Rectal smooth muscle tissue (tissue), 1 donor: ENCODE results near the gene LHFPL6.

ENCODE experiments used
- H3K27ac ChIP-seq: one replicate; pipeline ENCODE4 v1.7.0; 2013; ENCODE audit warnings: low read depth, low read length, inconsistent platforms
- H3K27me3 ChIP-seq: one replicate; pipeline ENCODE4 v1.7.0; 2013; ENCODE audit warnings: low read length; ENCODE audit not compliant: control insufficient read depth, insufficient read depth
- H3K36me3 ChIP-seq: one replicate; pipeline ENCODE4 v1.7.0; 2013; ENCODE audit warnings: low read length; ENCODE audit not compliant: control insufficient read depth, insufficient read depth
- H3K4me1 ChIP-seq: one replicate; pipeline ENCODE4 v1.7.0; 2013; ENCODE audit warnings: low read length; ENCODE audit not compliant: control insufficient read depth, insufficient read depth
- H3K4me3 ChIP-seq: one replicate; pipeline ENCODE4 v1.7.0; 2013; ENCODE audit warnings: low read length
- H3K9ac ChIP-seq: one replicate; pipeline ENCODE4 v1.7.0; 2013; ENCODE audit warnings: low read length

Gene LHFPL6

DNA sequence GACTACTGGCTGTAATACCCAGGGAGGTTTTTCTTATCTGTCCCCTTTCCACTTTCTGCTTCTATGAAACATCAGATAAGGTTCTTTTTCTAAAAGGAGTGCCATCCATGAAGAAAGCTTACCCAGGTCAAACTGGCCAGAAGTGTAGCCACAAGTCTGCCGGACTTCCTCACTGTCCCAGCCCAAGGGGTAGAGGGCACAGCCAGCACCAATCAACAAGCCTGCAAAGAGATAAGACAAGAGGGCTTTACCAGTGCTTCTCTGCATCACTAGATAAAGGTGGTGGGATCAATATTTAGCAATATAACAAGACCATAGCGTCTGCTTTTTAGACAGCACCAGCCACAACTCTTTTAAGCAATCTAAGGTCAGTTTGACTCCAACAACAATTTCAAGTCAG, 224.7 kb downstream of the LHFPL6 start:
- no peaks in the 10 kb centered on the region for H3K27me3 ChIP-seq
- peaks cover 1% of the 10 kb centered on the region for H3K4me1 ChIP-seq
- no peak overlapping the region for H3K9ac ChIP-seq
- no peak overlapping the region for H3K4me3 ChIP-seq
- no peak overlapping the region for H3K27ac ChIP-seq
- H3K36me3 ChIP-seq, result no peaks in the 10 kb centered on the region

DNA sequence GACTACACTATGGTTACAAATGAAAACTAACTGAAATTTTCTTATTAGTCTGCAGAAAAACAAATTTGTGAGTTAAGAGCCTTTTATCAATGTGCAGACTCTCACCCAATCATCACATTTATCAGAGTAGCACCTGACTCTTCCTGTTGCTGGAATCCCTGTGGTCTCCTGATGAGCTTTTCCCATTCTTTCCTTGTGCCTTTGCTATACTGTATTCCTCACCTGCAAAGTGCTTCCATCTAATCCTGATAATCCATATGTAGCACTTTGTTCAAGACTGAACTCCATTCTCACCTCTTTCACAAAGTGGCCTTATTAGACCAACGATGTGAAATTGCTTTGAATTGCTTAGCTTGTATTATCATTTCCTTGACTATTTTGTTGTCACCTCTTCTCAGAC, 225.3 kb downstream of the LHFPL6 start:
- Histone ChIP-seq H3K4me3 (no peak overlapping the region), H3K4me1 (peaks cover 6% of the 10 kb centered on the region), H3K9ac (no peak overlapping the region), H3K27ac (no peak overlapping the region), H3K27me3 (no peaks in the 10 kb centered on the region), H3K36me3 (no peaks in the 10 kb centered on the region)

DNA sequence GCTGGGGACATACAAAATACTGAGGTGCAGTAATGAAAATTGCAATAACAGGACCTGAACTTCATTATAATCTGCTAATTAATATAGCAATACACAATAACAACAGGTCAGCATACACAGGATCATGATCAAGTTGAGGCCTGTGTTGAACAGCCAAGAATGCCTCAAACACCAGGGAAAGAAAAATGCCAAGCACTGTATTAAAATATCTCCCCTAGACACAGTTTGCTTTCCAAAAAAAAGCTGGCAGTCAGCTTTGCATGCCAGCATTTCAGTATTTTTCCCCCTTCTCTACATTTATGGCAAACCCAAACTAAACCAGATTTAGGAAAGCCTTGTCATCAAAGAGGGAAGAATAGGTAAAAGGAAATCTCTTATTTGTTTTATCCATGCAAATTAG, 226.9 kb downstream of the LHFPL6 start:
- no peak overlapping the region for H3K9ac ChIP-seq
- no peak overlapping the region for H3K4me3 ChIP-seq
- no peaks in the 10 kb centered on the region for H3K36me3 ChIP-seq
- H3K27ac ChIP-seq, result no peak overlapping the region
- no peaks in the 10 kb centered on the region for H3K27me3 ChIP-seq
- H3K4me1 ChIP-seq, result peaks cover 8% of the 10 kb centered on the region

DNA sequence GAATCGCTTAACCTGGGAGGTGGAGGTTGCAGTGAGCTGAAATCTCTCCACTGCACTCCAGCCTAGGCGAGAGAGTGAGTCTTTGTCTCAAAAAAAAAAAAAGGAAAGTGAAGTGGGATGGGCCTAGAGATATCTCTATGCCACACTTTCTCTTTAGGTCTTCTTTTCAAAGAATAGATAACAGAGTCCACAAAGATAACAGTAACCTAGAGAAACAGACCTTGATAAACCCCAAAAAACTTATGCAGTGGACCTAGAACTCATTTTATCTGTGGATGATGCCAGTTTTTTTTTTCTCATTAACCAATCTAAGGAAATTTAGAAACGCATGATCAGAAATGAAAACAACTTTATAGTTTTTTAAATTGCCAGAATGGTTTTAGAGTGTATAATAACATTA, 227.4 kb downstream of the LHFPL6 start:
- Histone ChIP-seq H3K27me3 (no peaks in the 10 kb centered on the region), H3K9ac (no peak overlapping the region), H3K27ac (no peak overlapping the region), H3K36me3 (no peaks in the 10 kb centered on the region), H3K4me3 (no peak overlapping the region), H3K4me1 (peaks cover 13% of the 10 kb centered on the region)

DNA sequence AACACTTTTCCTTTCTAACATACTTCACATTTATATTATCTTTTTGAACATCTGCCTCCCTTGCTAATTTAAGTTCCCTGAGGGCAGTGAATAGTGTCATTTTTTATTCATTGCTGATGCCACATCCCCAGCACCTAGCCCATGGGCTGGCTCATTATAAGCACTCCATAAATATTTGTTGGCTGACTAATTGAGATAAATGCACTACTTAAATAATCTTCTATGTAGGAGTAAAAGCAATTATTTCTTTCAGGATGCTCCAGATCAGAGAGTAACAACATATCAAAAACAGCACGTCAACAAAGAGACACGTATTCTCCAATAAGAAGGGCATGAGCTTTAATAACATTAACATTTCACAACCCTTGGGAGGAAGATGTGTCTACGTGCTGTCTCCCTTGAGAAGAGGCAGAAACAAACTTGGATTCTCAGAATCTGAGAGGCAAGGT, 228.2 kb downstream of the LHFPL6 start:
- H3K9ac ChIP-seq, result no peak overlapping the region
- H3K27ac ChIP-seq, result no peak overlapping the region
- peaks cover 13% of the 10 kb centered on the region for H3K4me1 ChIP-seq
- H3K36me3 ChIP-seq, result no peaks in the 10 kb centered on the region
- no peaks in the 10 kb centered on the region for H3K27me3 ChIP-seq
- no peak overlapping the region for H3K4me3 ChIP-seq

DNA sequence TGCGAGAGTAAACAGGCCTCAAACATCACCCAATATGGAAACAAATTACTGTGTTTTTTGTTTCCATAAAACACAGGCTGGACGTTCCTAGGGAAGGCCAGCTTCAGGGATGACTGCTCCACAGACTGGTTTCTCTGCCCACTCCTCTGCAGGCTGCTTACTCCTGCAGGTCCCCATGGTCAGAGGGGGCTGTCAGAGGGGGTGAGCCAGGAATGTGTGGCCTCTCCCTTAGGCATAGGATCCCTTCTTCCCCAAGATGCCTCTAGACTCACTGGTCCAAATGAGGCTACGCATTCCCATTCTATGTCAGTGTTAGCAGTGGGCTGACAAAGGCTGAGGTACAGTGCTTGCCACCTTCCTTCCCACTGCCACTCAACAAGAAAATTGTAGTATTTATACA, 229.8 kb downstream of the LHFPL6 start:
- Histone ChIP-seq H3K4me3 (no peak overlapping the region), H3K27me3 (no peaks in the 10 kb centered on the region), H3K36me3 (no peaks in the 10 kb centered on the region), H3K9ac (no peak overlapping the region), H3K4me1 (peaks cover 13% of the 10 kb centered on the region), H3K27ac (no peak overlapping the region)

DNA sequence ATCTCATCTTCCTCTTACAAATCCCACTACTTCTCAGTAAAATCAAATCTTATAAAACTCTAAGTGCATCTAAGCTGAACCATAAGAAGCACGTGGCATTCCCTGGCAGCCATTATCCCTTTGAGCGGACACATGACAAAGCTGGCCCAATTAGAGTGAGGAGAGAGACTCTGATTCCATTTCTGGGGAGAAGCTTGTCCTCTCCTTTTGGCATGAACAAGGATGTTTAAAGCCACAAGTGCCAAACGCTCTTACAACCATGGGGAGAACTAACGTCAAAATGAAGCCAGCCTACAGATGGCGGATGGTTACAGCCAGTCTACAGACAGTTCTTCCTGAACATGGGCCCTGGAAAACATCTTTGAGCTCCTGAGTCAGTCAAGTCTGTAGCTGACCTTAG, 231.3 kb downstream of the LHFPL6 start:
- Histone ChIP-seq H3K27ac (peak overlapping the region; percentile 8), H3K27me3 (no peaks in the 10 kb centered on the region), H3K4me3 (no peak overlapping the region), H3K4me1 (peaks cover 13% of the 10 kb centered on the region), H3K36me3 (no peaks in the 10 kb centered on the region), H3K9ac (no peak overlapping the region)

DNA sequence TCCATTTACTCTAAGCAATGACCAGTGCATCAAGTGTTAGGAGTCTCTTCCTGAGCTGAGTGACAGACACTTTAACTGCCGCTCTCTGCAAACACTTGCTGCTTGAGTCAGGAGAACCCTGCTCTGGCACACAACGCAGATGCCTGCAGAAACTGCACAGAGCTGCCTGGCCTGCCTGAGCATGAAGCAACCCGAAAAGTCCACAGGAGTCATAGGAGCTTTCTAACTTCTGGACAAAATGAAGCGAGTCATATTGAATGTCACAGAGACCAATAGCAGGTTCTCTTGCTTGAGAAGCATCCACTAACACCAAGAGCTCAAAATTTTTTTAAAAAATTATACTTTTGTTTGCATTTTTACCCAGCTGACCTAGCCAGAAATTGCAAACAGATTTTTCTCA, 232.4 kb downstream of the LHFPL6 start:
- Histone ChIP-seq H3K9ac (no peak overlapping the region), H3K4me3 (no peak overlapping the region), H3K27me3 (no peaks in the 10 kb centered on the region), H3K36me3 (no peaks in the 10 kb centered on the region), H3K27ac (no peak overlapping the region), H3K4me1 (peaks cover 13% of the 10 kb centered on the region)

DNA sequence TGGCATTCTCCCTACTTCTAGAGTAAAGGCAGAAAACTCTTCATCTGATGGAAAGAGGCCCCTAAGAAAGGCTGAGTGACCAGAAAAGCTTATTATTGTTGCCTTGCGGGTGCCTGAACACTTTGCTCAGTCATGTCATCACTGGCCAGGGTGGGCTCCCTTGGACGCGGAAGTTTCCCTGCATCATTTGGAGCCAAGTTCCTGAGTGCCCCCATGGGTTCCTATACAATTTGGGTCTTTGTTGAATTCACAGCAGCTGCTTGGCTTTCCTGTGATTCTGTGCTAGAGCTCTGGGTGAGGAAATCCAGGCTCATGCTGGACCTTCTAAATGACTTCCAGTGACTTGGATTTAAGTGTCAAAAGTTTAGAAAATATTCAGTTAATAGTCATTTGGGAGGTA, 232.9 kb downstream of the LHFPL6 start:
- Histone ChIP-seq H3K27me3 (no peaks in the 10 kb centered on the region), H3K27ac (no peak overlapping the region), H3K4me1 (peaks cover 16% of the 10 kb centered on the region), H3K9ac (no peak overlapping the region), H3K36me3 (no peaks in the 10 kb centered on the region), H3K4me3 (no peak overlapping the region)

DNA sequence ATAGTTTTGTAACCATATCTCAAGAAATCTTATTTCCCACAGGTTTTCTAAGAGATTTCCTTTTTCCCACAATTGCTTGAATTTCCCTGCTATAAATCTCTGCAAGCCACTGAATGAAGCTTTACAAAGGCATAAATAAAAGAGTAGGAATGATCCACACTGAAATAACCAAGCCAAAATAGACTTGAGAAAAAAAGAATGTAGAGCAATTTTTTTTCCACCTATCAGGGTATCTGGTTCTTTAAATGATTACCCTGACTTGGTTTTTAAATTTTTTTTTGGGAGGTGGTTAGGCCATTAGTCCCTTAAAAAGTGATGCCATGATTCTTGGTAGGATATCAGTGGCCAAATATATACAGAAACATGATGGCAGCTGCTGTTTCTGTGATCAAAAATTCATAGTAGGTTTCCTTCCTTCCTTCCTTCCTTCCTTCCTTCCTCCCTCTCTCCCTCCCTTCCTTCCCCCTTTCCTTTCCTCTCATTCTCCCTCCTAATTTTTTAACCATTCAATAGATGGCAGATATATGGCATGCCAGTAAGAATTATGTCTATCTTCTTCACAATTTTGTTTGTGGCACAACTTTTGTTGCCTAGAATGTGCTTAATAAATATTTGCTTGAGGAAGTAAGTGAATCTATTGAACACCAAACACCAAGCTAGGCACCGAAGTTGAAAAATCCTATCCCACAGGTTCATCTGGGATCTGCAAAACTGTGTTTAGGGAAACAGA, 233.7 kb downstream of the LHFPL6 start:
- H3K36me3 ChIP-seq, result no peaks in the 10 kb centered on the region
- H3K27me3 ChIP-seq, result no peaks in the 10 kb centered on the region
- no peak overlapping the region for H3K27ac ChIP-seq
- H3K9ac ChIP-seq, result no peak overlapping the region
- H3K4me3 ChIP-seq, result no peak overlapping the region
- H3K4me1 ChIP-seq, result peaks cover 21% of the 10 kb centered on the region

DNA sequence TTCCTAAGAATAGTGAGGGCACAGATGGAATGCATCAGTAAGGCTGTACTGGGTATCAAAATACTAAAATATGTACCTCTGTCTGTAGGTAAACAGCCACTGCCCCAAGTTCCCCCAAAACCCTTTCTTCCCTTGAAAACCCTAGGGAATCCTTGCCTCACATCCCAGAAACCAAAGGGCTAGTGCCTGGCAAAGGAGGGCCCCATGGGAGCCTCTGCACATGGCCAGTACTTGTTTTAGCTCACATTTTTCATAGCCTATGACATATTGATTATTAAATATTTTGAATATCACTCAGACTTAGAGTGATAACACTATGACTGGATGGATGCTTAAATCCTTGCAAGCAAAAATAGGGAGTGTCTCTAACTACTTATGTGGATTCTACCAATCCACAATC, 237.1 kb downstream of the LHFPL6 start:
- H3K36me3 ChIP-seq, result no peaks in the 10 kb centered on the region
- H3K4me3 ChIP-seq, result no peak overlapping the region
- no peak overlapping the region for H3K9ac ChIP-seq
- peaks cover 11% of the 10 kb centered on the region for H3K4me1 ChIP-seq
- no peak overlapping the region for H3K27ac ChIP-seq
- no peaks in the 10 kb centered on the region for H3K27me3 ChIP-seq

DNA sequence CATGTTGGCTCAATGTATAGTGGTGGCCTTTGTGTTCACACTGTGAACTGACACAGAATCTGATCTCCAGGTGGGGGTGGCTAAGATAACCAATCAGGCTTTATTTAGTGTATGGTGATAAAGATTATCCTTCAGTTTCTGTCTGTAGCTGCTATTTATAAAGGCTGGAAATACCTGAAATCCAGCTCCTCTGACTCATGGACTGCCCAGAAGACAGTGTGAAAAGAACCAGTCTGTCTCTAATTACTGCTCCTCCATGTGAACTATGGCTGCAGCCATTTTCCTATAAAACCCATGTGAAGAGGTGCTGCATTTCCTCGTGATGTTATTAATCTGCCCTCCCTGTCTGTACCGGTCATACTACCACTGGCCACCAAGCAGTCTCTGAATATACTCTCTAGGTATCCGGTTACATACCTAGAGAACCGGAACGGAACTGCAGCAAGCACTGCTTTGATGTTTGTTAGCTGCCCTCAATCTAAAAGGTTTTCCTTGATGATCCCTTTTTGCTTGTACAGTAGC, 238.0 kb downstream of the LHFPL6 start:
- Histone ChIP-seq H3K4me3 (no peak overlapping the region), H3K4me1 (peaks cover 8% of the 10 kb centered on the region), H3K27ac (no peak overlapping the region), H3K9ac (no peak overlapping the region), H3K36me3 (no peaks in the 10 kb centered on the region), H3K27me3 (no peaks in the 10 kb centered on the region)

DNA sequence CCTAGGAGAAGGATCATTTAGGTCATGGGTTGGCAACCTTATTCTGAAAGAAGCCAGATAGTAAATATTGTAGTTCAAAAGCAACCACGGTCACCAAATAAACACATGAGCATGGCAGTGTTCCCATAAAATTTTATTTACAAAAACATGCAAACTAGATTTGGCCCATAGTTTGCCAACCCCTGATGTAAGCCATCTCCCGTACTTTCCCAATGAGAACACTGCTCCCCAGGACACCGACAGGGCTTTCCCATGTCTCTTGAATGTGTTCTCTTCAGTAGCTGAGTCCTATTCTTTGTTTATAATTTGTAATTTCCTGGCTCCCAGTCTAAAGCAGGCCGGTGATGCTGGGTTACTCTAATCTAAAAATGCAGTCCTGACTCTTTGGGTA, 239.6 kb downstream of the LHFPL6 start:
- Histone ChIP-seq H3K9ac (no peak overlapping the region), H3K27me3 (no peaks in the 10 kb centered on the region), H3K27ac (no peak overlapping the region), H3K4me1 (peaks cover 8% of the 10 kb centered on the region), H3K36me3 (no peaks in the 10 kb centered on the region), H3K4me3 (no peak overlapping the region)
